SU-DHL-6 (cell line): Measurements from ENCODE around the gene RAE1.

Experiments used
- H2AFZ ChIP-seq: fragments of 200-600 bp; sonication (generic); 2 replicates; pipeline ENCODE4 v1.6.1; 2014; ENCODE audit warnings: low read depth, mild to moderate bottlenecking, moderate library complexity, mixed read lengths, antibody characterized with exemption, low read length; ENCODE audit not compliant: severe bottlenecking
- H3F3A ChIP-seq: fragments of 200-600 bp; shearing (Covaris generic); 2 replicates; pipeline ENCODE4 v1.6.0; 2016; ENCODE audit warnings: antibody characterized with exemption, mild to moderate bottlenecking; ENCODE audit not compliant: insufficient read depth
- H3K27ac ChIP-seq: fragments of 200-600 bp; sonication (generic); 2 replicates; pipeline ENCODE4 v1.5.1; 2016; ENCODE audit warnings: low read depth, mild to moderate bottlenecking, low read length, moderate library complexity, mixed read lengths
- H3K27me3 ChIP-seq: fragments of 200-600 bp; sonication (generic), shearing (Covaris generic); 2 replicates; pipeline ENCODE4 v1.6.0; 2014; ENCODE audit warnings: mild to moderate bottlenecking, low read length
- H3K36me3 ChIP-seq: fragments of 200-600 bp; sonication (generic); 2 replicates; pipeline ENCODE4 v1.6.1; 2014; ENCODE audit warnings: mild to moderate bottlenecking, low read length, mixed read lengths
- H3K4me2 ChIP-seq: fragments of 300-600, 200-600 bp; shearing (Covaris generic), sonication (generic); 2 replicates; pipeline ENCODE4 v1.6.0; 2014; ENCODE audit warnings: low read length, low read depth, mild to moderate bottlenecking; ENCODE audit not compliant: poor library complexity, severe bottlenecking
- H3K4me3 ChIP-seq: fragments of 200-600 bp; sonication (generic); 2 replicates; pipeline ENCODE4 v1.5.1; 2014; ENCODE audit warnings: antibody characterized with exemption, low read length, mild to moderate bottlenecking, mixed read lengths; ENCODE audit not compliant: insufficient read depth, poor library complexity, severe bottlenecking
- H3K79me2 ChIP-seq: fragments of 200-600 bp; sonication (generic); 2 replicates; pipeline ENCODE4 v1.6.1; 2014; ENCODE audit warnings: mild to moderate bottlenecking, low read length, moderate library complexity; ENCODE audit not compliant: insufficient read depth
- H3K9ac ChIP-seq: fragments of 200-600 bp; sonication (generic); 2 replicates; pipeline ENCODE4 v1.7.0; 2014; ENCODE audit warnings: mild to moderate bottlenecking, low read length
- H3K9me2 ChIP-seq: fragments of 200-600 bp; sonication (generic); replicated peaks from 2 replicates; pipeline ENCODE4 v1.6.1; 2014; ENCODE audit warnings: low read length; ENCODE audit not compliant: insufficient read depth
- H3K9me3 ChIP-seq: fragments of 200-600 bp; sonication (generic); 2 replicates; pipeline ENCODE4 v1.6.1; 2014; ENCODE audit warnings: low read length, mixed read lengths; ENCODE audit not compliant: insufficient read depth
- H4K20me1 ChIP-seq: fragments of 200-600 bp; sonication (generic); 2 replicates; pipeline ENCODE4 v1.6.1; 2014; ENCODE audit warnings: low read depth, mild to moderate bottlenecking, antibody characterized with exemption, low read length, moderate library complexity, mixed read lengths
- EZH2phosphoT487 ChIP-seq: fragments of 200-600 bp; sonication (generic), shearing (Covaris generic); conservative IDR thresholded peaks from 2 replicates; pipeline ENCODE4 v1.6.1; 2018; ENCODE audit warnings: mild to moderate bottlenecking, antibody characterized with exemption, low read length, moderate library complexity, mixed read lengths
- TF ChIP-seq, protein P1 (sequence below): fragments of 200-600 bp; sonication (generic); IDR thresholded peaks from one replicate; pipeline ENCODE4 v1.5.1; 2017; ENCODE audit warnings: antibody characterized with exemption, mild to moderate bottlenecking, low read length, moderate library complexity; ENCODE audit not compliant: insufficient read depth, poor library complexity, severe bottlenecking

RAE1 gene

GRCh38 chr20:57400821-57401564 lies 49.9 kb downstream of the RAE1 start:
- Histone ChIP-seq H3K4me3 (no peak overlapping the region), H3K9me3 (no peaks in the 10 kb centered on the region), H3F3A (peaks cover 23% of the 10 kb centered on the region), H3K4me2 (peak overlapping the region; percentile 86), H3K36me3 (peaks cover 16% of the 10 kb centered on the region; the same call in 1 of the 2 replicates), H3K9me2 (no peaks in the 10 kb centered on the region), H3K9ac (peak overlapping the region; percentile 77), H3K27ac (peak overlapping the region; percentile 97), H3K27me3 (no peaks in the 10 kb centered on the region), H3K79me2 (peaks cover 65% of the 10 kb centered on the region), H4K20me1 (peaks cover 13% of the 10 kb centered on the region; the same call in 1 of the 2 replicates), H2AFZ (no peak overlapping the region)
- TF ChIP-seq, protein P1, sequence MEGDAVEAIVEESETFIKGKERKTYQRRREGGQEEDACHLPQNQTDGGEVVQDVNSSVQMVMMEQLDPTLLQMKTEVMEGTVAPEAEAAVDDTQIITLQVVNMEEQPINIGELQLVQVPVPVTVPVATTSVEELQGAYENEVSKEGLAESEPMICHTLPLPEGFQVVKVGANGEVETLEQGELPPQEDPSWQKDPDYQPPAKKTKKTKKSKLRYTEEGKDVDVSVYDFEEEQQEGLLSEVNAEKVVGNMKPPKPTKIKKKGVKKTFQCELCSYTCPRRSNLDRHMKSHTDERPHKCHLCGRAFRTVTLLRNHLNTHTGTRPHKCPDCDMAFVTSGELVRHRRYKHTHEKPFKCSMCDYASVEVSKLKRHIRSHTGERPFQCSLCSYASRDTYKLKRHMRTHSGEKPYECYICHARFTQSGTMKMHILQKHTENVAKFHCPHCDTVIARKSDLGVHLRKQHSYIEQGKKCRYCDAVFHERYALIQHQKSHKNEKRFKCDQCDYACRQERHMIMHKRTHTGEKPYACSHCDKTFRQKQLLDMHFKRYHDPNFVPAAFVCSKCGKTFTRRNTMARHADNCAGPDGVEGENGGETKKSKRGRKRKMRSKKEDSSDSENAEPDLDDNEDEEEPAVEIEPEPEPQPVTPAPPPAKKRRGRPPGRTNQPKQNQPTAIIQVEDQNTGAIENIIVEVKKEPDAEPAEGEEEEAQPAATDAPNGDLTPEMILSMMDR = no peak
- no peak for TF ChIP-seq EZH2phosphoT487

GRCh38 chr20:57401565-57401918 lies 50.5 kb downstream of the RAE1 start:
- Histone ChIP-seq H3K9me2 (no peaks in the 10 kb centered on the region), H3K4me2 (no peak overlapping the region), H3F3A (peaks cover 20% of the 10 kb centered on the region), H2AFZ (no peak overlapping the region), H3K9me3 (no peaks in the 10 kb centered on the region), H3K27ac (peak overlapping the region; percentile 97), H4K20me1 (peaks cover 13% of the 10 kb centered on the region; the same call in 1 of the 2 replicates), H3K36me3 (peaks cover 16% of the 10 kb centered on the region; the same call in 1 of the 2 replicates), H3K79me2 (peaks cover 60% of the 10 kb centered on the region), H3K9ac (no peak overlapping the region), H3K27me3 (no peaks in the 10 kb centered on the region), H3K4me3 (no peak overlapping the region)
- TF ChIP-seq, protein P1 = no peak
- no peak for TF ChIP-seq EZH2phosphoT487

GRCh38 chr20:57402206-57403125 lies 51.4 kb downstream of the RAE1 start:
- Histone ChIP-seq H3K4me3 (no peak overlapping the region), H4K20me1 (peaks cover 13% of the 10 kb centered on the region; the same call in 1 of the 2 replicates), H3K4me2 (no peak overlapping the region), H3K27ac (no peak overlapping the region), H3K9me2 (no peaks in the 10 kb centered on the region), H3K36me3 (peaks cover 16% of the 10 kb centered on the region), H3K79me2 (peaks cover 55% of the 10 kb centered on the region), H3K9ac (no peak overlapping the region), H2AFZ (no peak overlapping the region), H3K27me3 (no peaks in the 10 kb centered on the region), H3K9me3 (no peaks in the 10 kb centered on the region), H3F3A (peaks cover 11% of the 10 kb centered on the region)
- TF ChIP-seq, protein P1 = no peak
- no peak for TF ChIP-seq EZH2phosphoT487
